HepG2 (cell line): ENCODE data around the gene PCGF2. TPM values are rescaled to one million over a fixed set of nuclear protein-coding genes. Genes with fewer than 3 reads are reported as not detected.

Source experiments
- ATAC-seq: fragments of 200-7000 bp; cut with Tn5 transposase; 3 replicates; pipeline ENCODE4 v1.9.1; 2020; ENCODE audit warnings: mild to moderate bottlenecking, moderate library complexity
- BruUV-seq: library from RNA; stranded (reverse); fragments of 400-500 nt; replicated peaks from 2 replicates; lab custom pipeline; 2021; lab: Mats Ljungman, UMichigan
- CTCF ChIA-PET: fragments of 300-600 bp; formaldehyde crosslinking; extraction: SDS; loops from one replicate; lab custom pipeline; 2021; ENCODE audit warnings: low total read pairs, inconsistent platforms, low intra/inter-chr PET ratio; lab: Yijun Ruan, JAX
- POLR2A ChIA-PET: fragments of 350-600 bp; sonication (Branson Sonifier 250); formaldehyde crosslinking; loops from one replicate; lab custom pipeline; 2020; ENCODE audit warnings: antibody characterized with exemption, inconsistent platforms; lab: Yijun Ruan, JAX
- DNase-seq: peaks from one replicate; pipeline ENCODE4 v3.0.0-alpha.2; 2015; ENCODE audit warnings: low spot score
- FAIRE-seq: peaks from 3 replicates; lab custom pipeline; 2011; peaks lifted over from hg19 to GRCh38; lab: Jason Lieb, UNC
- H2AFZ ChIP-seq: one replicate; pipeline ENCODE4 v1.6.1; 2011; ENCODE audit warnings: low read length, inconsistent platforms
- H3K27ac ChIP-seq: fragments of 300-600 bp; 3 replicates; pipeline ENCODE4 v1.8.0; 2011; ENCODE audit warnings: mixed run types, mild to moderate bottlenecking, mixed read lengths, low read length, inconsistent platforms; ENCODE audit not compliant: insufficient read depth; ENCODE audit errors: extremely low read length
- H3K27me3 ChIP-seq, 2 experiments: fragments of 200-600 bp in 1 of 2; 2 replicates in 1 of 2; 3 replicates in 1 of 2; pipeline versions ENCODE4 v1.6.0 to v1.8.0; 2011; ENCODE audit warnings: low read length in 2 of 2, mild to moderate bottlenecking in 2 of 2, moderate library complexity in 2 of 2, inconsistent platforms in 1 of 2; ENCODE audit not compliant: insufficient read depth in 2 of 2, control insufficient read depth in 1 of 2
- H3K36me3 ChIP-seq, 2 experiments: fragments of 200-600 bp in 1 of 2; replicated peaks in 1 of 2; 2 replicates in 1 of 2; 3 replicates in 1 of 2; pipeline versions ENCODE4 v1.5.1 to v1.8.0; 2011; ENCODE audit warnings: low read length in 2 of 2, inconsistent platforms in 1 of 2; ENCODE audit not compliant: insufficient read depth in 2 of 2, control insufficient read depth in 1 of 2
- H3K4me1 ChIP-seq: 2 replicates; pipeline ENCODE4 v1.5.1; 2012; ENCODE audit warnings: low read length, inconsistent platforms; ENCODE audit not compliant: insufficient read depth
- H3K4me2 ChIP-seq: 2 replicates; pipeline ENCODE4 v1.6.0; 2011; ENCODE audit warnings: low read depth, low read length, inconsistent platforms
- H3K4me3 ChIP-seq, 3 experiments: fragments of 200-600 bp in 1 of 3; sonication (generic), shearing (Covaris generic) in 1 of 3; replicated peaks in 1 of 3; 2 replicates each; pipeline ENCODE4 v1.5.1; 2011 to 2016; ENCODE audit warnings: low read length in 3 of 3, inconsistent platforms in 2 of 3, low read depth in 2 of 3, mild to moderate bottlenecking in 2 of 3, control low read depth in 1 of 3, mixed read lengths in 1 of 3; ENCODE audit not compliant: insufficient read depth in 1 of 3
- H3K79me2 ChIP-seq: one replicate; pipeline ENCODE4 v1.6.1; 2011; ENCODE audit warnings: low read length, inconsistent platforms; ENCODE audit not compliant: insufficient read depth
- H3K9ac ChIP-seq: 2 replicates; pipeline ENCODE4 v1.6.0; 2011; ENCODE audit warnings: mild to moderate bottlenecking, low read depth, low read length, inconsistent platforms; ENCODE audit not compliant: insufficient read depth
- H3K9me3 ChIP-seq: 2 replicates; pipeline ENCODE4 v1.5.1; 2012; ENCODE audit warnings: mild to moderate bottlenecking, low read length
- H4K20me1 ChIP-seq: 2 replicates; pipeline ENCODE4 v1.6.0; 2011; ENCODE audit warnings: inconsistent platforms, mild to moderate bottlenecking, low read length, moderate library complexity; ENCODE audit not compliant: insufficient read depth
- FOXM1 ChIP-seq: sonication (generic); formaldehyde crosslinking; IDR thresholded peaks from 2 replicates; pipeline ENCODE4 v1.5.0; 2020; ENCODE audit warnings: missing genetic modification reagents
- MAFF ChIP-seq: IDR thresholded peaks from 2 replicates; pipeline ENCODE4 v1.6.1; 2011; ENCODE audit warnings: low read depth, low read length, improper control_type of control experiment
- MAZ ChIP-seq, 2 experiments: sonication (generic) in 1 of 2; formaldehyde crosslinking in 1 of 2; IDR thresholded peaks; 2 replicates each; pipeline versions ENCODE4 v1.5.0 to v1.6.1; 2012 to 2020; ENCODE audit warnings: low read depth in 2 of 2, mild to moderate bottlenecking in 2 of 2, borderline replicate concordance in 1 of 2, improper control_type of control experiment in 1 of 2, low read length in 1 of 2, missing genetic modification reagents in 1 of 2, moderate library complexity in 1 of 2
- ONECUT2 ChIP-seq: sonication (generic); formaldehyde crosslinking; IDR thresholded peaks from 2 replicates; pipeline ENCODE4 v1.4.0; 2020; ENCODE audit warnings: missing genetic modification reagents
- PCBP2 ChIP-seq: fragments of 200-400 bp; formaldehyde crosslinking; optimal IDR thresholded peaks from 2 replicates; pipeline ENCODE3; 2018; ENCODE audit warnings: low read length, low read depth; ENCODE audit not compliant: poor library complexity, severe bottlenecking
- PLRG1 ChIP-seq: fragments of 450-650 bp; conservative IDR thresholded peaks from 2 replicates; pipeline ENCODE4 v1.6.1; 2016
- SRY ChIP-seq: sonication (generic); formaldehyde crosslinking; IDR thresholded peaks from 2 replicates; pipeline ENCODE4 v1.8.0; 2022; ENCODE audit warnings: mild to moderate bottlenecking, missing genetic modification reagents
- ZBTB7B ChIP-seq: sonication (generic); formaldehyde crosslinking; IDR thresholded peaks from 2 replicates; pipeline ENCODE4 v1.4.0; 2020; ENCODE audit warnings: missing genetic modification reagents
- ZHX2 ChIP-seq, 2 experiments: sonication (generic) in 1 of 2; formaldehyde crosslinking in 1 of 2; IDR thresholded peaks; 2 replicates each; pipeline versions ENCODE4 v1.6.1 to v1.9.0; 2014 to 2022; ENCODE audit warnings: antibody characterized with exemption in 1 of 2, borderline replicate concordance in 1 of 2, inconsistent platforms in 1 of 2, low read depth in 1 of 2, missing genetic modification reagents in 1 of 2
- ZNF30 ChIP-seq: sonication (generic); formaldehyde crosslinking; IDR thresholded peaks from 2 replicates; pipeline ENCODE4 v1.5.0; 2020; ENCODE audit warnings: mild to moderate bottlenecking, missing genetic modification reagents
- ZNF879 ChIP-seq: sonication (generic); formaldehyde crosslinking; IDR thresholded peaks from 2 replicates; pipeline ENCODE4 v1.8.1; 2023; ENCODE audit warnings: missing genetic modification reagents
- WGBS: methylation state at CpG from one replicate; pipeline ENCODE4 v1.1.6; 2017; ENCODE audit warnings: low lambda C conversion rate; 5-methylcytosine and 5-hydroxymethylcytosine counted together
- in situ Hi-C: cut with HindIII; loops from 2 replicates; pipeline ENCODE4 v1.10.0; 2017; ENCODE audit warnings: low pct_unique_long_range_greater_than_20kb; ENCODE audit not compliant: extremely low pct_ligation_motif_present
- intact Hi-C: fragments of 100-400 bp; cut with micrococcal nuclease; formaldehyde crosslinking; loops from one replicate; pipeline ENCODE4 v1.10.0; 2022; ENCODE audit not compliant: unreplicated experiment
- polyA plus RNA-seq, 8 experiments: library from polyadenylated mRNA; depleted of rRNA in 3 of 8; stranded (reverse) in 7 of 8; unstranded in 1 of 8; fragments of >200 nt; fragmentation: Illumina TruSeq in 4 of 8; extraction: Trizol in 4 of 8; gene quantifications; 2 replicates each; pipeline versions ENCODE4 v1.2.1 to v1.2.3, GENCODE V29; 2011 to 2016; ENCODE audit warnings: low read depth in 4 of 8, missing spikeins in 1 of 8, mixed read lengths in 1 of 8; ENCODE audit not compliant: insufficient read depth in 1 of 8
- total RNA-seq, 5 experiments: library from RNA; depleted of rRNA; stranded (reverse); fragments of >200 nt; fragmentation: Illumina TruSeq; extraction: Trizol; gene quantifications; 2 replicates each; pipeline ENCODE4 v1.2.3, GENCODE V29; 2016; ENCODE audit warnings: low read depth in 1 of 5
- TF ChIP-seq, protein P1 (sequence below): sonication (generic); formaldehyde crosslinking; conservative IDR thresholded peaks from 2 replicates; pipeline ENCODE4 v1.8.0; 2022; ENCODE audit warnings: missing genetic modification reagents

Gene PCGF2
- total and polyA plus RNA-seq, 2 of the 13 experiments (the other 11 are each of a cell fraction or from before 2014, with no cell fraction given) = 11.6 to 29.4 TPM

DNA sequence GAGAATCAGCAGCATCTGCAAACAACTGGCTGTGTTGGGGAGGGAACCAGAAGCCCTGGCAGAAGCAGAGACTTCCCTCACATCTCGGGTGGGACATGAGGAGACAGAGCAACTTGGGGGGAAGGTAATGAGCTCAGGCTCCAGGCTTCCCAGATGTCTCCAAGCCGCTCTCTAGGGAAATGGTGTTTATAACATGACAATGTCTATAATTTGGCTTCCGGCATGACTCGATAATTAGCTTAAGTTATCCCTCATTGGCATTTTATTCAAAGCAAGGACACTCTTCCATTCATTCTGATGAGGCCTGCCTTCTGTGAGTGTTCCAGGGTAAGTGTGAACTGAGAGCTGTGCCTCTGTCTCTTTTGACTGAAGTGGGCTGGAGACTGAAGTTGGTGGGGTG, 57.8 kb downstream of the PCGF2 start (continued):
- no peak for TF ChIP-seq ZHX2 (IDR thresholded peaks at IDR 0.05; ENCODE audit: low read depth)
- TF ChIP-seq ZHX2 (CRISPR knock-in tag; IDR thresholded peaks at IDR 0.05; ENCODE audit: borderline replicate concordance) = no peak
- no peak for TF ChIP-seq ZNF30 (CRISPR knock-in tag)
- no peak for TF ChIP-seq PCBP2
- TF ChIP-seq PLRG1 = no peak
- TF ChIP-seq SRY = no peak

- H3K27ac ChIP-seq = no peak overlapping the region
- WGBS = 54% methylated on average over 5 of the region's 5 CpGs
- intact Hi-C loops (no loop called here), in situ Hi-C loops (no loop called here)
- no peak for ATAC-seq
- DNase-seq = no peak
- H3K27me3 ChIP-seq = peaks cover 2 to 16% of the 10 kb centered on the region in 2 experiments
- no TSS peak for BruUV-seq
- H2AFZ ChIP-seq = no peak overlapping the region
- POLR2A ChIA-PET = interaction anchor here (0.7 to 1.3 kb wide), 6 partner anchors 10 to 18 kb away, joined by 3 to 5 read pairs (median 4); partner anchors contain the start of genes EPOP and MLLT6
- peaks cover 35% of the 10 kb centered on the region for H3K4me1 ChIP-seq
- no peak for TF ChIP-seq FOXM1 (CRISPR knock-in tag)
- TF ChIP-seq, protein P1, sequence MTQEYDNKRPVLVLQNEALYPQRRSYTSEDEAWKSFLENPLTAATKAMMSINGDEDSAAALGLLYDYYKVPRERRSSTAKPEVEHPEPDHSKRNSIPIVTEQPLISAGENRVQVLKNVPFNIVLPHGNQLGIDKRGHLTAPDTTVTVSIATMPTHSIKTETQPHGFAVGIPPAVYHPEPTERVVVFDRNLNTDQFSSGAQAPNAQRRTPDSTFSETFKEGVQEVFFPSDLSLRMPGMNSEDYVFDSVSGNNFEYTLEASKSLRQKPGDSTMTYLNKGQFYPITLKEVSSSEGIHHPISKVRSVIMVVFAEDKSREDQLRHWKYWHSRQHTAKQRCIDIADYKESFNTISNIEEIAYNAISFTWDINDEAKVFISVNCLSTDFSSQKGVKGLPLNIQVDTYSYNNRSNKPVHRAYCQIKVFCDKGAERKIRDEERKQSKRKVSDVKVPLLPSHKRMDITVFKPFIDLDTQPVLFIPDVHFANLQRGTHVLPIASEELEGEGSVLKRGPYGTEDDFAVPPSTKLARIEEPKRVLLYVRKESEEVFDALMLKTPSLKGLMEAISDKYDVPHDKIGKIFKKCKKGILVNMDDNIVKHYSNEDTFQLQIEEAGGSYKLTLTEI = no peak
- no peak for TF ChIP-seq MAZ (IDR thresholded peaks at IDR 0.05; ENCODE audit: borderline replicate concordance, low read depth, low read length)
- TF ChIP-seq MAZ (CRISPR knock-in tag; IDR thresholded peaks at IDR 0.05; ENCODE audit: low read depth) = no peak
- no peak for TF ChIP-seq MAFF
- no peak for TF ChIP-seq ONECUT2 (CRISPR knock-in tag)
- no peak for TF ChIP-seq ZNF879 (CRISPR knock-in tag)
- no peak for TF ChIP-seq ZBTB7B (CRISPR knock-in tag)
- no peaks in the 10 kb centered on the region for H3K9me3 ChIP-seq
- H3K4me2 ChIP-seq = no peak overlapping the region
- CTCF ChIA-PET = no interaction called here
- no peaks in the 10 kb centered on the region for H4K20me1 ChIP-seq
- no peak overlapping the region for H3K4me3 ChIP-seq
- no peaks in the 10 kb centered on the region for H3K36me3 ChIP-seq
- no peak overlapping the region for H3K9ac ChIP-seq
- FAIRE-seq = no peak
- H3K79me2 ChIP-seq = no peaks in the 10 kb centered on the region
Observed at GRCh38 chr17:38687286-38687685, 60.9 kb downstream of the PCGF2 start.
